Thyroid gland (tissue), 4 donors: Measurements from ENCODE around the gene SLF1. TPM values are rescaled to one million over a fixed set of nuclear protein-coding genes. Genes with fewer than 3 reads are reported as not detected.
A peak's percentile ranks its signal among the peaks of the same experiment; 100 is the strongest.

ENCODE experiments used
- DNase-seq, 2 donors: peaks; one replicate each; pipeline ENCODE4 v3.0.0-alpha.2; 2019
- H3K27ac ChIP-seq, 3 donors: fragments of 200-600 bp; sonication (generic); 1 replicate in 2 of 3; 2 replicates in 1 of 3; pipeline ENCODE4 v1.5.1; 2016 to 2019; ENCODE audit warnings: mild to moderate bottlenecking in 1 of 3, moderate library complexity in 1 of 3
- H3K27me3 ChIP-seq: fragments of 200-600 bp; sonication (generic); one replicate; pipeline ENCODE4 v1.5.1; 2019
- H3K36me3 ChIP-seq, 2 donors: fragments of 200-600 bp; sonication (generic); one replicate each; pipeline ENCODE4 v1.5.1; 2016 to 2019
- H3K4me1 ChIP-seq, 2 donors: fragments of 200-600 bp; sonication (generic); one replicate each; pipeline ENCODE4 v1.5.1; 2017 to 2019
- H3K4me3 ChIP-seq, 3 donors: fragments of 200-600 bp; sonication (generic); replicated peaks in 1 of 3; 1 replicate in 2 of 3; 2 replicates in 1 of 3; pipeline ENCODE4 v1.5.1; 2016; ENCODE audit warnings: mild to moderate bottlenecking in 1 of 3
- H3K9me3 ChIP-seq: fragments of 200-600 bp; sonication (generic); one replicate; pipeline ENCODE4 v1.5.1; 2017
- POLR2A ChIP-seq, 2 donors: fragments of 450-650 bp; IDR thresholded peaks; one replicate each; pipeline ENCODE4 v1.6.1; 2017; ENCODE audit warnings: antibody characterized with exemption in 2 of 2, mild to moderate bottlenecking in 2 of 2, moderate library complexity in 1 of 2
- WGBS, 2 donors: methylation state at CpG; one replicate each; pipeline ENCODE4 v1.1.5; 2017; 5-methylcytosine and 5-hydroxymethylcytosine counted together
- intact Hi-C: fragments of 100-400 bp; cut with DNase I; formaldehyde crosslinking; loops from one replicate; pipeline ENCODE4 v1.15.1; 2023
- total RNA-seq, 4 donors: library from RNA; depleted of rRNA; stranded (reverse); fragments of >200 nt; gene quantifications; one replicate each; pipeline ENCODE4 v1.2.3, GENCODE V29; 2016
- TF ChIP-seq, protein P1 (sequence below), 6 experiments: fragments of 200-600 bp in 3 of 6; fragments of 450-650 bp in 3 of 6; sonication (generic) in 3 of 6; IDR thresholded peaks; one replicate each; pipeline ENCODE4 v1.5.1; 2016 to 2019; ENCODE audit warnings: antibody characterized with exemption in 6 of 6, mild to moderate bottlenecking in 2 of 6, inconsistent platforms in 1 of 6, moderate library complexity in 1 of 6

The SLF1 gene
- total RNA-seq, 4 donors from 2014 or later, result 5.6 to 17.4 (median 9.0) TPM

DNA sequence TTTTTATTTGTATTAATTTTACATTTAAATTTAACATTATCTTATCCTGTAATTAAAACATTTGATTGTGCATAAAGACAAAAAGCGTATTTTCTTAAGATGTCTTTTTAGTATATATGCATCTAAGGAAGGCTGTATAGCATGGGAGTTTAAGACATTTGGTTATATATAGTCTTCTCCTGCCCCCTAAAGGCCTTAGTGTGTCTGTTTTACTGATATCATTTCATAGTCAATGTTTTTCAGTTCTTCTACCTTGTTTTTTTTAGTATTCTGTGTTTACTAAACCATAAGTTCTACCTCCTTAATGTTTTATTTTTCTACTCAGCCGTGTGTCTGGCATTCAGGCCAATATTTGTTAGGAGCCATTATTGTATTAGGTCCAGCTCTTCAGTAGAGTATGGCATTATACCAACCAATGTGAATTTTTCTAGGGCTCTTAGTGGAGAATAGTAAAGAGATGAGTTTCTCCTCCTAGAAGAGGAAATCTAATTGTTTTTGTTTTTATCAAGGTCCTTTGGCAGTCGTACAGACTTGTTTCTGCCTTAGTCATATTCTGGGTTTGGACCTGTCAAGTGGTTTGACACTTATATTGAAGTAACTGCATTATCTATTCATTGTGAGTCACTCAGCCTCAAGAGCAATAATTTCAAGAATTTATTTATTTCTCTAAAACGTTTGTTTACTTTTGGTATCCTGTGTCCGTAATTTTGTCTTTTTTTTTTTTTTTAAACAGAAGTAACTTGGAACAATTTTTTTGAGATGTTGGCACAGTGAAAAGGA, 74.8 kb downstream of the SLF1 start:
- no peak for DNase-seq
- intact Hi-C loops, result no loop called here
- Histone ChIP-seq H3K36me3 (no peaks in the 10 kb centered on the region), H3K27me3 (no peaks in the 10 kb centered on the region), H3K4me3 (no peak overlapping the region), H3K27ac (no peak overlapping the region), H3K4me1 (peaks cover 0 to 4% of the 10 kb centered on the region in 2 donors), H3K9me3 (no peaks in the 10 kb centered on the region)
- TF ChIP-seq, protein P1, sequence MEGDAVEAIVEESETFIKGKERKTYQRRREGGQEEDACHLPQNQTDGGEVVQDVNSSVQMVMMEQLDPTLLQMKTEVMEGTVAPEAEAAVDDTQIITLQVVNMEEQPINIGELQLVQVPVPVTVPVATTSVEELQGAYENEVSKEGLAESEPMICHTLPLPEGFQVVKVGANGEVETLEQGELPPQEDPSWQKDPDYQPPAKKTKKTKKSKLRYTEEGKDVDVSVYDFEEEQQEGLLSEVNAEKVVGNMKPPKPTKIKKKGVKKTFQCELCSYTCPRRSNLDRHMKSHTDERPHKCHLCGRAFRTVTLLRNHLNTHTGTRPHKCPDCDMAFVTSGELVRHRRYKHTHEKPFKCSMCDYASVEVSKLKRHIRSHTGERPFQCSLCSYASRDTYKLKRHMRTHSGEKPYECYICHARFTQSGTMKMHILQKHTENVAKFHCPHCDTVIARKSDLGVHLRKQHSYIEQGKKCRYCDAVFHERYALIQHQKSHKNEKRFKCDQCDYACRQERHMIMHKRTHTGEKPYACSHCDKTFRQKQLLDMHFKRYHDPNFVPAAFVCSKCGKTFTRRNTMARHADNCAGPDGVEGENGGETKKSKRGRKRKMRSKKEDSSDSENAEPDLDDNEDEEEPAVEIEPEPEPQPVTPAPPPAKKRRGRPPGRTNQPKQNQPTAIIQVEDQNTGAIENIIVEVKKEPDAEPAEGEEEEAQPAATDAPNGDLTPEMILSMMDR (IDR thresholded peaks at IDR 0.05), result peak in 2 of 6 experiments; percentile 6 to 34
- TF ChIP-seq POLR2A (IDR thresholded peaks at IDR 0.05), result no peak
- WGBS, 2 donors, result 50 to 62% methylated on average over 5 of the region's 5 CpGs

DNA sequence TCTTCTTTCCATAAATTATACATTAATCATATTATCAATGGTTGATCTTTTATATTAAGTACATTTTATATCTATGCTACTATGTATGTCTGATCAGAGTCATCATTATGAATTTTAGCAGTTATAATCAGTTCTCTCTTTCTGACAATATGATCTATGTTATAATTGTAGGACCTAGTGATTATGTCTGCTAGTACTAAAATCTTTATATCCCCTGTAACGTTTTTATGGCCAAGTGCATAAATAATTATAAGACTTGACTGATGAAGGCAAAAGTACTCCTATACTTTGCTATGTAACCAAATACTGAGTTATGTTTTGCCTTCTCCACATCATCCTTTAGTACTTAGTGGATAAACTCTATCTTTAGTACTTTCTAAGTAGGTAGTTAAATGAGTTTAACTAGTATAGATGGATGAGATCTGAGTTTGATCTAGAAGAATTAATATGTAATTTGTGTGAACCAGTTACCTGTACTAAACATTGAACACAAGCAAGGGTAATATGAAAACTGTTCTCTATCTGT, 75.4 kb downstream of the SLF1 start:
- TF ChIP-seq, protein P1 (IDR thresholded peaks at IDR 0.05), result no peak
- TF ChIP-seq POLR2A (IDR thresholded peaks at IDR 0.05), result no peak
- 70 to 87% methylated on average over 1 of the region's 1 CpG for WGBS, 2 donors
- no peak for DNase-seq

DNA sequence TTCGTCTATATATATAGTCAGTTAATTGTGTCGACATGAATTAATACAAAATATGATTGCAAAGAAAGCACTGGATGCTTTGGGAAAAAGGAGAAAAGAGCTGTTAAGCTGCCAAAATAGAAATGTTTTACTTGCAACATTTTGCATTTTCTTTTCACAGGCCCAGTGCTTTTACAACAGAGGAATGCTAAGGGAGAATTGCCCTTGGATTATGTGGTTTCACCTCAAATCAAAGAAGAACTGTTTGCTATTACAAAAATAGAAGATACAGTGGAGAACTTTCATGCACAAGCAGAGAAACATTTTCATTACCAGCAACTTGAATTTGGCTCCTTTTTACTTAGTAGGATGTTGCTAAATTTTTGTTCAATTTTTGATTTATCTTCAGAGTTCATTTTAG, 76.2 kb downstream of the SLF1 start:
- H3K4me1 ChIP-seq, result peaks cover 0 to 4% of the 10 kb centered on the region in 2 donors
- DNase-seq, result no peak
- 94 to 99% methylated on average over 2 of the region's 2 CpGs for WGBS, 2 donors
- no peaks in the 10 kb centered on the region for H3K9me3 ChIP-seq
- no peaks in the 10 kb centered on the region for H3K27me3 ChIP-seq
- intact Hi-C loops, result no loop called here
- no peak overlapping the region for H3K4me3 ChIP-seq
- TF ChIP-seq, protein P1 (IDR thresholded peaks at IDR 0.05), result no peak
- TF ChIP-seq POLR2A (IDR thresholded peaks at IDR 0.05), result no peak
- no peaks in the 10 kb centered on the region for H3K36me3 ChIP-seq
- H3K27ac ChIP-seq, result no peak overlapping the region

More for the DNA sequence above, 75.4 kb downstream of the SLF1 start:
- no peaks in the 10 kb centered on the region for H3K9me3 ChIP-seq
- no peaks in the 10 kb centered on the region for H3K36me3 ChIP-seq
- no peak overlapping the region for H3K4me3 ChIP-seq
- no peak overlapping the region for H3K27ac ChIP-seq
- H3K4me1 ChIP-seq, result peaks cover 0 to 4% of the 10 kb centered on the region in 2 donors
- H3K27me3 ChIP-seq, result no peaks in the 10 kb centered on the region
- intact Hi-C loops, result no loop called here

DNA sequence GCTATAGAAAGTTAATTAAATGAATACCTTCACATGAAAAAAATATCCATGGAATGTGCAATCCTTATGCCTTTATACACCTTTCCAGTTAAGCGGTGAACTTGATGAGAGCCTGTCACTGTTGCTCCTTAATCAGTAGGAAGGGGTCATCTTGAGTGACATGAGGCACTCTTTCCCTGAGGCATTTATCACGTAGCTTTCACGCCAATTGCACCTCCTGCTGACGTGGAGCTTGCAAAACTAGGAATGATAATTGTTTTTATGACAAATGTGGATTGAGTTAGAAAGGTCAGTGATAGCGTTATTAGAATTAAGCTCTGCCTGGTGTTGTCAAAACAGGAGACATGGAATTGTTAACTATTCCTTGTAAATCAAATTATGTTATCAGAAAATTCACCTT, 79.7 kb downstream of the SLF1 start:
- WGBS, 2 donors, result 94% methylated on average over 5 of the region's 5 CpGs
- intact Hi-C loops, result no loop called here
- no peak for TF ChIP-seq POLR2A (IDR thresholded peaks at IDR 0.05)
- TF ChIP-seq, protein P1 (IDR thresholded peaks at IDR 0.05), result no peak

DNA sequence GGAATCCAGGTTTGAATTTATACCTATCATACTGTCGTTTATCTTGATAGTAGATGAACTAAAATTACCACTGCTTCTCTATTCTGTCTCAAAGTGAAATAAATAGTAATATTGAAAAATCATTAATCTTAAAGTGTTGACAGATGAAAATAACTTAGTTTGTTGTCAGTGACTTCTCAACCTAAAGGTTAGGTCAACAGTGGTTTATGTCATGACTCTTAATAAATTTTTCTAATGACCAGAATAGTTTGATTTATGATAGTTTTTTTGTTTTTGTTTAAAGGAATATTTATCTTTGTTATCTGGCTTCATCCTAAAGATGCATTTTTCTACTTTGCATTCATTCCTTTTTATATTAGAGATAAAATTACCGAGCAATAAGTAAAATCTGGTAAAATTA, 81.1 kb downstream of the SLF1 start:
- no peak overlapping the region for H3K27ac ChIP-seq
- no peaks in the 10 kb centered on the region for H3K36me3 ChIP-seq
- TF ChIP-seq POLR2A (IDR thresholded peaks at IDR 0.05), result no peak
- TF ChIP-seq, protein P1 (IDR thresholded peaks at IDR 0.05), result no peak
- intact Hi-C loops, result no loop called here
- H3K27me3 ChIP-seq, result no peaks in the 10 kb centered on the region
- H3K4me3 ChIP-seq, result no peak overlapping the region
- no peaks in the 10 kb centered on the region for H3K9me3 ChIP-seq
- no peak for DNase-seq
- no peaks in the 10 kb centered on the region for H3K4me1 ChIP-seq
- 91 to 93% methylated on average over 2 of the region's 2 CpGs for WGBS, 2 donors

More for the DNA sequence above, 79.7 kb downstream of the SLF1 start:
- DNase-seq, result no peak
- Histone ChIP-seq H3K27me3 (no peaks in the 10 kb centered on the region), H3K36me3 (no peaks in the 10 kb centered on the region), H3K4me1 (no peaks in the 10 kb centered on the region), H3K4me3 (no peak overlapping the region), H3K9me3 (no peaks in the 10 kb centered on the region), H3K27ac (no peak overlapping the region)
